Measurements from ENCODE around the gene ZNF800.

ZNF800 gene

DNA sequence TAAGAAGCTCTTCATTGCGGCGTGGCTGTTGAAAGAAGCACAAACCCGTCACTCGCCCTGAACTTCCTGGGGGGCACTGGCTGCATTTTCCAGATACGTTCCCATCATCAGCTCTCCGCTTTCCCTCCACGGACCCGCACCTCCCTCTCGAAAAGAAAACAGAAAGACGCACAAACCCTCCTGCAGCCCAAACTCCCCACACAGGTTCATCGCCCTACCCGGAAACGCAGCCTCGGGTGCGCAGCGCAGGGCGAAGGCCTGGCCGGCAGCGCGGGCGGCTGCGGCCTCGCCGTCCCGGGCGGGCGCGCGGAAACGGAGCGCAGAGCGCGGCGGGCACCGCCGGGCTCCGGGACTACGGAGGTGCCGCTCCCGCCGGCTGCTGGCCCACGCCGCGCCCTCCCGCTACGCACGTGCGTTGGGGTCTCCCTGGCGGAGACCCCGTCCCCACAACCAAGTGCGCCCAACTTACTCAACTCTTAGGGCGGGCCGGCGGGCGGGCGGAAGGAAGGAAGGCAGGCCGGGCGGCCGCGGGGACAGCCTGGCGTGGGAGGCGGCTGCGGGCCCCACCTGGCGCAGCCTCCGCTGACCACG lies 822 bp downstream of the ZNF800 start:
- in situ Hi-C loops (cut with MboI; ENCODE audit: low sequenced_read_pairs): no loop called here

DNA sequence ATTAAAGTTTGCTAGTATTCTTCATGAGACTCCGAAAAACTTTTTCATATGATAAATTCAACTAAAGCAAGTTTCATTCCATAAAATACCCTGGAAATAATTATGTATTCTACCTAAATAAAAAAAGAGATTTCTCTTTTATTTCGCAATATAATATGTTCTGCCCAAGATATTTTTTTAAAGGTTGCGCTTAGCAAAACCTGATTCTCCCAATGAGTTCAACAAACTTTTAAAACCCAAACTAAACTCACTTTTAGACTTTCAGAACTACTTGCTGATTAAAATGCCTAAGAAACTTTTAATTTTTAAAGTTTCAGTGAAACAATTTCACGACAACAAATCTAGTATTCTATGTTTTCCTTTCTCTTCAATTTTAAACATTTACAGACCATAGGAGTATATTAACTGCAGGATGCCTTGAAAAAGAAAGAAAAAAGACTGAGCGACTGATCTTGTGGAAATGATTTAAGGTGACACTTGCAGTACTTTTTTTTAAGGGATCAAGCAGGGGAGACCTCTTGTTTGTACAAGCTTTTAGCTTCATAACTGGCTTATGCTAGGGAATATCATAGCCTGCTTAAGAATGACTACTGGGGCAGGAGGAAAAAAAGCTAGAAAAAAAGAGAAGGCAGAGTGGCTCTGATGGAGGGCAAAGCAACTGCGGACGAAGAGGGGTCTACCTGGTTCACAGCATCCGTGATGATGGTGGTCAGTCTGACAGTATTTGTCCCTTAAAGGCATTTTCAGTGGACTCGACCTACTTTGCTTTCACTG lies 1.5 kb downstream of the ZNF800 start:
- in situ Hi-C loops (cut with MboI; ENCODE audit: low sequenced_read_pairs): no loop called here

DNA sequence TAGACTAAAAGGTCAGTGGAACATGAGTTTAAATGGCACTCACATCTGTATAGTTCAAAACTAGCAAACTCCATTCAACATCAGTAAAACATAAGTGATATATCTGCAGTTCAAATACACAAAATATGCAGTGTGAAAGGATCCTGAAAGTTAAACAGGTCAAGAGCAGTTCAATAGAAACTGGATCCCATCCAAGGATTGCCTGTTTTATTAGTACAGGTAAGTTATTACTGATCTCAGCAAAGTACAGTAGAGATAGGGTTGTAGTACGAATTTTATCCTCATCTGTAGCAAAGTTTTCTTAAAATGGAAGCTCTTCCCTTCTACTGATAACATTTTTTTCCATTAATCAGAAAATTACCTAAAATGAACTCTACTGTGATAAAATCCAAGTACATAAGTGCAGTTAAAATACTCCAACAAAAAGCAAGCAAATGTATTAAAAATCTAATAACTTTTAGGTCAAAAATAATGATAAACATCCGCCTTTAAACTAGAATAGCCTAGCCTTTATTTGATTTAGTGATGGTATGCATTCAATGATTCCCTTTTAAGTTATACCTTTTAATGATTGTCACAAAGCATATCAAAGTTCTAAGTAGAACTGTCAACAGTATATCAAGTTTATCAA lies 2.2 kb downstream of the ZNF800 start:
- in situ Hi-C loops (cut with MboI; ENCODE audit: low sequenced_read_pairs): no loop called here

DNA sequence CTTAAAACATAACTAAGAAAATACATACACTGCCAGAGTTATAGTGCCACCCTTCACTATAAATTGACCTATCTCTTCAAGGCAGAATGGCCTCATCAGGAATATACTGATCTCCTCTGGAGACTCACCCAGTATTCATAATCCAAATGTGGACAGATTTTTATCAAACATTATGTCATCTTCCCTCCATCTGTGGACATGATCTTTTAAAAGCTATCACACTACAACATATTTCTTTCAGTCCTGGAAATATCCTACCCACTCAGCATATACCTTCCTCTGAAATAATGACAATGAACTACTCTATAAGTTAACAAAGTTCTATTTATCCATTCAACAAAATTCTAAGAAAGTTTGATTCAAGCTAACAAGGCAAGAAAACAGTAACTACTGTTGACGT lies 3.2 kb downstream of the ZNF800 start:
- in situ Hi-C loops (cut with MboI; ENCODE audit: low sequenced_read_pairs): no loop called here

DNA sequence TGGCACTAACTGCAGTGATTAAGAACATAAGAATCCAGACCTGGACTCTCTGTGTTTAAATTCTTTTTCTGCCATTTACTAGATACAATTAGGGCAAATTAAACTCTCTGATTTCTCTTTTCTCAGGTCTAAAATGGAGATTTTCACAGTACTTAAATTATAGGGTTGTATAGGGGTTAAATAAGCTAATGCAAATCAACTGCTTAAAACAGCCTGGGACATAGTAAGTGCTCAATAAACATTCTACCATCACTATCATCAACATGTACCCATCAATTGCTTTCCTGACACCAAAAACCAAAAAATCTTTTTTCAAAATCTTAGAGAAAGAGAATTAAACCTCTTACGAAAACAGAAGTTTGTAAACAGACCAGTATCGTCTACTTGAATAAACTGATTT lies 4.5 kb downstream of the ZNF800 start:
- in situ Hi-C loops (cut with MboI; ENCODE audit: low sequenced_read_pairs): no loop called here

DNA sequence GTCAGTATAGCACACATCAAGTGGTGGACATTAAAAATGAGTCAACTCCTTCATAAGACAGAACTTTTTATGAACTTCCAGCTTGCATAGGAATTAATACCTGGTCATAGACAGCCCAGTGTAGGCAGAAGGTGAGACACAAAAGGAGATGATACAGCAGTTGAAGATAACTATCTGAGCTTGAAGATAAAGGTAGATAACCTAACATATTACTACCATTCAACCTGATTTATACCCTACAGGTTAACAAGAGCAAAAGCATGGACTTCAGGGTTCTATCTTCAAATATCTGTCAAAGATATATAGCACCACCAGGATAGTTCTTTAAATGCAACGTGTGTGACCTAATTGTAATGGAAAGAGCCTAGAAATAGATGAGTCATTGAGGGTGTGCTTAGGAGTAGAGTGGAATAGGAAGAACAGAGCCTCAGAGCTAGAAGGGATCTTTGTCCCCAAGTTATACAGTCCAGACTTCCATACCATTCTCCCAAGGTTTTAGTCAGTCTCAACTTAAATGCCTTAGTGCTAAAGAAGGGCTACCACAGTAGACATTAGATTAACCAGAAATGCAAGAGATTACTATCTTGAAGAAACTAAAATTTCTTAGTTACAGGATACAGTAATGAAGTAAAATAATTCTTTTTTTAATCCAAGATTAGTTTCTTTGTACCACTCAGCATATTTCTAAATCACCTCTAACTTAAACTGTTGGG lies 9.2 kb downstream of the ZNF800 start:
- in situ Hi-C loops (cut with MboI; ENCODE audit: low sequenced_read_pairs): no loop called here

DNA sequence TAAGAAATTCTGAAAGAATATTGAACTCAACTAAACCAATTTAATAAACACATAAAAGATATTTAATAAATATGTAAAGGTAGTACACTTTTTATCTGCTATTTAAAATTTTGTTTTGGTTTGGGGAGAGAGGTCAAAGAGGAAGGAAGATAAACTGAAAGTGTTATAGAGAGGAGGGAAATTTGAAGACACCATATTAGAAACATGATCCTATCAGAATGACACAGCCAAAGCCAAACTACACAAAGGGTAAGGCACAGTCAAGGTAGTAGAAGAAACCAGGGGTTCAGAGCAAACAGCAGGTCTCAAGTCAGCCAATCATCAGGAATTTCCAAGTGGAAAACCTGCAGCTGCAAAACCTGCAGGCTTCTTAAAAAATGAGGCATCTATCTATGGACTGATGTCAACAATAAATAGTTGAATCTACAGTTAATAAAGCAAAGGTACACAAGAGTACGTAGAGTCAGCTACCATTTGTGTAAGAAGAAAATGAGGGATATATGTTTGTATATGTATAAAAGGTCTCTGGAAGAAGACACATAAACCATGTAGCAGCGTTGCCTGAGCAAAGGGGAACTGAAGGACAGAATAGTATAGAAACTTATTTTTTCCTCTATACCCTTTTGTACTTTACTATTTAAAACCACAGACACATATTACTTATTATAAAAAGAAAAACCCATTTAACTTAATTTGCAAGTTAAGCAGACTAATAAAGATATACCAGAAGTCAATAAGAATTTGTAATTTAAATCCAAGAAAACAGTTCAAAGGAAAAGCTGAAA lies 10.0 kb downstream of the ZNF800 start:
- in situ Hi-C loops (cut with MboI; ENCODE audit: low sequenced_read_pairs): no loop called here

DNA sequence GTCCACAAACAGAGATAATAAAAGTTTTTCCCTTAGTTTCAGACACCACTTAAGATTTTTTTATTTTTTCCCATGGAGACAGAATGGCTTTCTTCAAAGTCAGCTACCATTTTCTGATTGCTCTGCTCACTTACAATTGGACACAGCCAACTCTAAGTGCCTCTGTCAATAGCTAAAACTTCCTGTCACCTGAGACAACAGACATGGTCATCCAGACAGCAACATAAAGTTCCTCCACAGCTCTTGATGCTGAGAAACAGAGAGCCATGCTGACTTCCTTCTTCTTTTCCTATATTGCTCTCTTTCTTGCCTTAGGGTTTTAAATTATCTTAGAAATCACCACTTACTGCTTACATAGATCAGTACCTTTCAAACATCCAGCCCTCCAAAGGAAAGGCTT lies 12.0 kb downstream of the ZNF800 start:
- in situ Hi-C loops (cut with MboI; ENCODE audit: low sequenced_read_pairs): no loop called here

DNA sequence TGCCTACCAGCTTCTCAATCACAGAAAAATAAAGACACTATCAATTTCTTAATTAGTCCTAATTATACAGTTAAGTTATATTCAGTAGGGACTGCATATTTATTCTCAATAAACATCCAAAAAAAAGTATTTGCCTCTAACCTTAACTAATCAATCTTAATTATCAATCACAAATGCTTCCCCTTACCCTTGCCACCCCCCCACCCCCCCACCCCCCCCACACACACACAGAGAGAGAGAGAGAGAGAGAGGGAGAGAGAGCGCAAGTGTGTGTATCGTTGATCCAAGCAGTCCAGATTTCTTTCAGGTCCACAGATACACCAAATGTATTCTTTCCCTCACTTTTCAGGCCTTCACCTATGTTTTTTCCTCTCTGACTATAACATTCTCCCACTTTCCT lies 12.9 kb downstream of the ZNF800 start:
- in situ Hi-C loops (cut with MboI; ENCODE audit: low sequenced_read_pairs): no loop called here

DNA sequence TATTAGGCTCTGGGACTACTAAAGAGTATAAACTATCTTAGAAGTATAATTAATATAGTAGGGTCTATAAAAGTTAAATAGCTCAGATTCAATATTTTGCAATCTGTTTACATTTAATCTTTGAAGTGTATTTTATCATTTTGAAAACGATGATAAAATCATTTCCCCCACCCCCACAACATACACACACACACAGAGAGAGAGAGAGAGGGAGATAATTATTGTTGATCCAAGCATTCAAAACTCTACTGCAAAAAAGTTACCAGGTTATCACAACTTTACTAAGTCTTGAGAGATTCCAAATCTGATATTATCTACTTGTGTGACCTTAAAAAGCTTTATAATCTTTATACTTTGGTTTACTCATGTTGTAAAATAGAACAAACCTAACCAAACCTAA lies 14.0 kb downstream of the ZNF800 start:
- in situ Hi-C loops (cut with MboI; ENCODE audit: low sequenced_read_pairs): no loop called here

DNA sequence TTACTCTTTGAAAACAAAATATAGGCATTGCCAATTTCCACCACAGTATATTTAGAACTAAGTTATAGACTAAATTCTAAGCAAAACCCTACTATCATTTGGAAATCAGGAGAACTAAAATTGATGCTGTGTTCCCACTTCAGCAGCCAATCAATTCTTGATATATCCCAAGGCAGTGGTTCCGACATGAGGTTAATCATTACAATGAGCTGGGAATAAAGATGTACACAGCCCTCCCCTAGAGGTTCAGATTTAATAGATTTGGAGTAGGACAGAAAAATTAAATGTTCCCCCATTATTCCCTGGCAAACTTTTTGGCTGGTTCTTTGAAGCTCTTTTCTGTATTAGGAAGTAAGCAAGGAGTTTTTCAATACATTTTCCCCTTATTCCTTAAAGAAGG lies 15.1 kb downstream of the ZNF800 start:
- in situ Hi-C loops (cut with MboI; ENCODE audit: low sequenced_read_pairs): no loop called here

DNA sequence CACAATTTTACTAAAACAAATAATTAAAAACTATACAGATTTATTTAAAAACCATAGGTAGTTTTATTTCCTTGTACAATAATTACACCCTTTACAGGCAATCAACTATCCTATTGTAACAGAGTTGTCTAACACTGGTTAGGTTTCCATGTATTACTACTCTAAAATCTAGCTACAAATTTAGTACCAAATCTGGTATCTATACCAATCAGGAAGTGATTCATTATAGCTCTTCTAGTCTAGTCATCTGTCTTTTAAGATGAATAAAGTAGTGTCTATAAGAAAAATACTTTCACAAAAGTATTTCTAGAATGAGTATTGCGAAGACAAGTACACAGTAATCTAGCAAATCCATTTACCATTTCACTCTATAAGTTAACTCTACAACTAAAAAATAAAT lies 16.9 kb downstream of the ZNF800 start:
- in situ Hi-C loops (cut with MboI; ENCODE audit: low sequenced_read_pairs): no loop called here

DNA sequence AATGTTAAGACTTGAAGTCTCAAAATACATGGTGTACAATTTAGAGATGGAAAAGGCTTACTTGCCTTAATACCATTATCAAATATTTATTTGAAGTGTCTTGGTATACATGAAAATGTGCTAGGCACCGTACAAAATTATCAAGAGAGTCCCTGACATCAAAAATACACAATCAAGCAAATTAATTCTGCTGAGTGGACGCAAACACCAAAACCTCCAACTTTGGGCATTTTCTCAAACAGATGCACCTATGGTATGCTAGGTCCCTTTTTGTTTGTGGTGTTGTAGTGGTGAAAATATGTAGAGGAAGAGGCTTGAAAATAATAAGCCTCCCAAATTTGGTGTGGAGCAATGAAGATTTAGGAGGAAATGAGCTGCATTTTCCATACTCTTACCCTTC lies 24.8 kb downstream of the ZNF800 start:
- in situ Hi-C loops (cut with MboI; ENCODE audit: low sequenced_read_pairs): no loop called here

DNA sequence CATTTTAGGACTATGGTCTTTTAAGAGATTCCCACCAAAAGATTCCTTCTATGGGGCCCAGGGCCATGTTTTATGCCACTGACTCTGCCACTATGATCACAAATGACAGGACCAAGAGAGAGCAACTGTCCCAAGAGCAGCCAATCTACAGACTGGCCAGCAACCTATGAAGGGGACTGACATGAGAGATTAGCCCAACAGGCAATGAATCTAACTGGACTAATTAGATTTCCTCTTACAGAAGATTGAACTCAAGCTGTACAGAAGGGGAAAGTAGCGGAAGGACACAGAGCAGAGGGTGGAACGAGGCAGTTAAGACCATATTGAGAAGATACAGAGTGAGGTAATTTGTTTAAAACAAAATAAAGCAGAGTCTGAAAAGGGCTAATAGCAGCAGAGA lies 25.8 kb downstream of the ZNF800 start:
- in situ Hi-C loops (cut with MboI; ENCODE audit: low sequenced_read_pairs): no loop called here

DNA sequence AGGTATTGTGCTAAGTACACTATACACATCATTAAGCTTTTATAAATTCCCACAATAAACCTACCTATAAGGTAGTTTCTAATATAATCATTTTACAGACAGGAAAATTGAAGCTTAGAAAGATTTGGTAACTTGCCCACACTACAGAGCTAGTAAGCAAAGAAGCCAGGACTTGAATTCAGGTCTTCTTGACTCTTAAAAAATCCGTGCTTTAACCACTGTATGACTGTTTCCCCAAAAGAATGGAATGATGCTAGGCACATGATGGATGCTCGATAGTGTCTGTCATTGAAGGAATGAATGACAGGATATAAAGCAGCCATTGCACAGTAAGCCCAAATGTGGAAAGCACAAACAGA lies 26.6 kb downstream of the ZNF800 start:
- in situ Hi-C loops (cut with MboI; ENCODE audit: low sequenced_read_pairs): no loop called here

DNA sequence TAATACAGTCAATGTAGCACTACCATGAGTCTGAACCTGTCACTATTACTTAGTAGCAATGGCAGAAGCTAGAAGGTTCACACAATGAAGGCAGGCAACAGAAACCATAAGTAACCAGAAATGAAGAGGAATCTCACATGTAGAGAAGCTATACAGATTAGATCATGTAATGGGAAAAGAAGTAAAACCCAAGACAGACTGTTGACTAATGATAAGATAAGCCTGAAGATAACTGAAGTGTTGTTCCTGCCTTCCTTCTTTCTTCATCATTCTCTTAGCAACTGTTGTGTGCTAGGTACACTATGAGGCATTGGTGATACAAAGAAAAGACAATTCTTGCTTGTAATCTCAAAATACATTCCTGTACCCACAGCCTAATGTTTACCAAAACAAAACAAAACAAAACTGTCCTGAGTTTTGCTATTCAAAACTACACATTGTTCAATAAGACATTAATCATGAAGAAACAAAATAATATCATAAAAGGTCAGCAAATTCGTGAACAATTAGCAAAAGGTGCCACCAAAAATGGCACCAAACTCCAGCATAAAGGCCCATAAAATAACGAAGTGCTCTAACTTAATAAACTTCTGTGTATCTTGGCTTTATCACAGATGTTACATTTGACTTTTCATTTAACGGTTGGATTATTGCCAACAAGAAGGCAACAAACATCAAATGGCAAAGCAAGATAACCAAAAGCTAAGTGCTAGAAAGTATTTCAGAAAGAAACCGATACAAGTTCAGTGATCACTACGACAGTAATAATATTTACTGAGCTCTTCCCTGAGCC lies 27.1 kb downstream of the ZNF800 start:
- in situ Hi-C loops (cut with MboI; ENCODE audit: low sequenced_read_pairs): no loop called here

DNA sequence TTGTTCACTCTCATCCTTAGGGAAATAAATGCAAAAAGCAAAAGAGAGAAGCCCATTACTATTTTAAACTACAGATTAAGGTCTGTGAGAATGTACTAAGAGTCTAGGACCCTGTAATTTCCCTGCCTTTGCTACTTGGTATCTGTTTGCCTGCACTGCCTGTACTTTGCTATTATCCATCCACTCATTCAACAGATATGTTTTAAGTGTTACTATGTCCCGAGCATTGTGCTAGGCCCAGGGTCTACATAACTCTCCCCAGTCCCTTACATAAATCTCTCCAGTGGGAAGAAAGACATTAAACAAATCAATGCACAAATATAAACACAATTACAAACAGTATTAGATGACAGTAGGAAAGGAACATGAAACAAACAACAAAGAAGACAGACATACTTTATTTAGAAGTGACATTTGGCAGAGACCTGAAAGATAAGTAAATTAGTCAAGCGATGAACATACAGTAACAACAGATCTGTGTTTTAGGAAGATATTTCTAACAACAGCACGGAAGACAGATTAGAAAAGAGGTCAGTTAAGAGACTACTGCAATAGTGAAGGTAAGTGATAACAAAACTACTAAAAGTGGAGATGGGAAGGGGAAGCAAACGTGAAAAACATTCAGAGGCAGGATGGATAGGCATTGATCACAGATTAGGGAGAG lies 30.0 kb downstream of the ZNF800 start:
- in situ Hi-C loops (cut with MboI; ENCODE audit: low sequenced_read_pairs): no loop called here

DNA sequence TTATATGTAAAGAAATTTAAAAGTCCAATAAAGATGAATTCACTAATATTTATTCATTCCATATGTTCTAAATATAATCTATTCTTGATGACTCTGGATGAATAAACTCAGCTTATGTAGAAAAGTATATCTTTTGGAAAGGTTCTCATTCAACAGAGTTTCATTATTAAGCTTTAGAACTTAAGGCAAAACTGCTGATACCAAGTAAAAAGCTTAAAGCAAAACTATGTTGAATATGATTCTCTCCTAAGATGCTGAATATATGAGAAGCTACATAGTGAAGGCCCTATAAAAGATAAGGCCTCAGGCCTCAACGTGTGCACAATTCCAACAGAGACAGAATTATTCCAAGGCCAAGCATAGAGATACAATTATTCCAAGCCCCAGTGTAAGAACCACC lies 30.8 kb downstream of the ZNF800 start:
- in situ Hi-C loops (cut with MboI; ENCODE audit: low sequenced_read_pairs): no loop called here

DNA sequence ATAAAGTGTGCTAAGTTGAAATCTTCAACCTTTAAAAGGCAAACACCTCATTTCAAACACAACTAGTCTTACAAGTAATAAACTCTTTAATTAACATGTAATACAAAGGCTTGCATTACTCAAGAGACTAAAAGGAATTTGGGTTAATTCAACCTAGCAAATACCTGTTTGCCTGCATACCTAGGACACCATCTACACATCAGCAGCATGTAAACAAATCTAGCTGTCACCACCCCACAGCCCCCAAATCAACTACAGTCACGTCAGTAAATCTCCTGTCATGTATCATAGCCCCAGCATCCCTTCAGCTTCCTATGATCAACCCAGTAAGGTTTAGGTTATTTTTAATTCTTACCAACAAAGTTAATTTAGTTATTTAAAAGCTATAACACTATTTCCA lies 33.5 kb downstream of the ZNF800 start:
- in situ Hi-C loops (cut with MboI; ENCODE audit: low sequenced_read_pairs): no loop called here

DNA sequence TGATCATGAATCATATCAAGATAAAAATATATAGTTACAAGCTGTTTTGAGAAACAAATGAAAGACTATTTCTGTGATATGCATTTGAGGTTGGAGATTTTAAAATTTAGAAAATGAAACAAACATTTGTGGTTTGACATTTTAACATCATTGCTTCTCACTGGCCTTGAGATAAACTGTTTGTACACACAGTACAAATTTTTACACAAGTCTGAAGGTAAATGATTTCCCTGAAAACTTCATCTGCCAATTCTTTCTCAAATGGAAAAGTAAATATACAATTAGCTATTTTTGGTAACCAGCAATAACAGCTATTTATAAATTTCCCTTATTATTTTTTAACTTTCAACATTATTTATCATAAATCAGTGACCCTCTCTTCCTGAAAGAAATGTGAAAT lies 38.6 kb downstream of the ZNF800 start:
- in situ Hi-C loops (cut with MboI; ENCODE audit: low sequenced_read_pairs): no loop called here
